Natural killer cell treated with Interleukin-12 subunit alpha and Interleukin-12 subunit beta and Interleukin-15 and Interleukin-18, amount 100 ng/mL, for 72 hours (primary cell): ENCODE results near the gene HNRNPD. TPM values are rescaled to one million over a fixed set of nuclear protein-coding genes. Genes with fewer than 3 reads are reported as not detected.
"Not testable (repeated sequence)": the region's sequence is repeated elsewhere in the genome, so short reads cannot be mapped to it uniquely, and the experiment has no call there.

Source experiments
- ATAC-seq, 2 donors: fragments of 150-1000 bp; cut with Tn5 transposase in 1 of 2; sonication (Bioruptor Pico), chemical (Tn5 transposase) in 1 of 2; 2 replicates each; pipeline ENCODE4 v1.10.0; 2021
- DNase-seq: peaks from one replicate; pipeline ENCODE4 v3.0.0; 2022; ENCODE audit warnings: low spot score
- H3K27ac Mint-ChIP-seq, 2 donors: 1 replicate in 1 of 2; 2 replicates in 1 of 2; pipeline ENCODE4 v1.8.0; 2022; ENCODE audit warnings: mixed read lengths in 2 of 2, mild to moderate bottlenecking in 1 of 2, moderate library complexity in 1 of 2
- H3K27me3 Mint-ChIP-seq, 2 donors: 1 replicate in 1 of 2; 2 replicates in 1 of 2; pipeline ENCODE4 v1.8.0; 2022; ENCODE audit warnings: mixed read lengths in 2 of 2
- H3K36me3 Mint-ChIP-seq: one replicate; pipeline ENCODE4 v1.8.0; 2022; ENCODE audit warnings: mixed read lengths
- H3K4me1 Mint-ChIP-seq, 2 donors: 1 replicate in 1 of 2; 2 replicates in 1 of 2; pipeline ENCODE4 v1.8.0; 2022; ENCODE audit warnings: low read depth in 2 of 2, mixed read lengths in 2 of 2, mild to moderate bottlenecking in 1 of 2
- H3K4me3 Mint-ChIP-seq: one replicate; pipeline ENCODE4 v1.8.0; 2022; ENCODE audit warnings: mixed read lengths
- H3K9me3 Mint-ChIP-seq: 2 replicates; pipeline ENCODE4 v1.8.0; 2022; ENCODE audit warnings: mixed read lengths
- total RNA-seq, 2 donors: library from RNA; stranded (reverse); gene quantifications; one replicate each; pipeline ENCODE4 v1.2.3, GENCODE V29; 2022

The HNRNPD gene
- total RNA-seq, 2 donors from 2014 or later: 280 to 290 TPM

DNA sequence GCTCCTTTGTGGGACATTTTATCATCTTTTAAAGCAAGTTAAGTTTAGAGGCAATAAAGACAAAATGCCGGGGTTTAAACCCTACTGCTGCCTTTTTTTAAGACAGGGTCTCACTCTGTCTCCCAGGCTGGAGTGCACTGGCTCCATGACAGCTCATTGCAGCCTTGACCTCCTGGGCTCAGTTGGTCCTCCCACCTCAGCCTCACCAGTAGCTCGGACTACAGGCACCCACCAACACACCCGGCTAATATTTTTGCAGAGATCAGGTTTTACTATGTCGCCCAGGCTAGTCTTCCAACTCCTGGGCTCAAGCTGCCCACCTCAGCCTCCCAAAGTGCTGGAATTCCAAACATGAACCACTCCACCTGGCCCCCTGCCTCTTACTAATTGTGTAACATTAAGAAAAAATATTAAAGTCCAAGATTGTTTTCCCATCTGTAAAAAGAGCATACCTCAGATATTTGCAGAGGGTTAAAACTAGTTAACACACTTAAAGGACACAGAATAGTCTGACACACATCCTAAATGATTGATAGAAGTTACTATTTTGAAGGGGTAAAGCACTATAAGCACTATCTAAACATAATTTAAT lies 9.8 kb downstream of the HNRNPD start:
- H3K36me3 Mint-ChIP-seq: peaks cover 17% of the 10 kb centered on the region
- H3K4me1 Mint-ChIP-seq: peaks cover 61 to 78% of the 10 kb centered on the region in 2 donors
- no peaks in the 10 kb centered on the region for H3K27me3 Mint-ChIP-seq
- no peaks in the 10 kb centered on the region for H3K9me3 Mint-ChIP-seq
- ATAC-seq (no peak), DNase-seq (no peak)
- H3K4me3 Mint-ChIP-seq: peak overlapping the region; percentile 41
- no peak overlapping the region for H3K27ac Mint-ChIP-seq

- no peak for DNase-seq
- Mint-ChIP-seq H3K36me3 (peaks cover 24% of the 10 kb centered on the region), H3K4me3 (peak overlapping the region; percentile 17), H3K27ac (peak overlapping the region; percentile 10 to 14), H3K9me3 (no peaks in the 10 kb centered on the region), H3K27me3 (no peaks in the 10 kb centered on the region), H3K4me1 (peaks cover 61 to 78% of the 10 kb centered on the region in 2 donors)
- ATAC-seq: no peak
Observed at GRCh38 chr4:82362565-82362964, 11.2 kb downstream of the HNRNPD start.

DNA sequence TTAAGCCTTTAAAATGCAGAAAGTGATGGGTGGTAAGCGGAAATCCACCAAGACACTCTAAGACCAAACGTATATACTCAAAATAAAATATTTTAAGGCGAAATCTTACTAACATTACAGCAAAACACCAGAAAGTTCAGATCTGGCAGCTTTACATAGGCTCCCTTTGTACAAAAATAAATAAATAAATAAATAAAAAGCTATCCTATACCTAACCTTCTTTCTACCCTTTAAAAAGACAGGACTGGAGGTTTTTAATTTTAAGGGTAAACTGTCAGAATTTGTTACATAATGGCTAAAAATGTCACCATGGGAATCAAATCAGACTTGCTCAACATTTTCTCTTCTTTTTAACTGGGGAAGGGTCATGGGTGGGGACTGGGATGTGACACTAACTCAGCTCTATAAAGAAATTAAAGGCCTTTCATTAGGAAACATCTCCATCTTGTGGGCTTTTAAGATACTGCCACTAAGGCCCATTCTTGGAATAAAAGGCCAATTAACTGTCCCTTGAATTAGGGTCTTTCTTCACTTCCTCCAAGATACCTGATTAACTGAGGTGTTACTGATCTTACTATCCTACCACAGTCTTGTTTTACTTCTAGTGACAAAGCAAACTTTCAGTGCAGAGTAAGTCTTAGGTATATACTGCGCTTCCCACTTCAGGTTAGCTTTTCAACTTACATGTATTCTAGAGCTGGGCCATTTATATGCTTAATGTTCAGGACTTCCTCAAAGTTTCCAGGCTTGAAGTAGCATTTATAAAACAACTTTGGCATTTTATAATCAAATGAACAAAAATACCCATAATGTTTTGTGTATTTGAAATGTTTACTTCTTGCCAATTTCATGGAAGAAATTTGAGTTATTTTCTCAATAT lies 13.3 kb downstream of the HNRNPD start:
- Mint-ChIP-seq H3K4me1 (peaks cover 59 to 82% of the 10 kb centered on the region in 2 donors), H3K27ac (peak overlapping the region in 1 of 2 donors; percentile 80), H3K4me3 (no peak overlapping the region), H3K36me3 (peaks cover 39% of the 10 kb centered on the region), H3K9me3 (no peaks in the 10 kb centered on the region), H3K27me3 (no peaks in the 10 kb centered on the region)
- DNase-seq (no peak), ATAC-seq (peak; percentile 44 to 48)

DNA sequence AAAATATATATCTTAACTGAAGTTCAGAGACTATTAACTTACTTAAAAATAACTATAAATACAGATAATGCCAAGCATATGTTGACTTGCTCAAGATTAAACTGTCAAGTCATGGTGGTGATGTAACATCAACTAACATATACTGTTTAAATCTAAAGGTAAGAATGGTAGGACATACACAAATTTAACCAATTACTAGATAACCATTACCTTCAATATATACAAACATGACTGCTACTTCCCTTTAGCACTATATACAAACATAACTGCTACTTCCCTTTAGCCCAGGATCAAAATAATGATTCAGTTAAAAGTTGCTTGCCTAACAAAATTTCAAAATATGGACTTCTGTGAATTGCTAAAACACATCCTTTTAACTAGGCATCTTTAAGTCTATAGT lies 14.9 kb downstream of the HNRNPD start:
- Mint-ChIP-seq H3K9me3 (no peaks in the 10 kb centered on the region), H3K36me3 (peaks cover 46% of the 10 kb centered on the region), H3K4me1 (peaks cover 52 to 74% of the 10 kb centered on the region in 2 donors), H3K4me3 (no peak overlapping the region), H3K27me3 (no peaks in the 10 kb centered on the region), H3K27ac (peak overlapping the region; percentile 34 to 80)
- DNase-seq (no peak), ATAC-seq (no peak)

DNA sequence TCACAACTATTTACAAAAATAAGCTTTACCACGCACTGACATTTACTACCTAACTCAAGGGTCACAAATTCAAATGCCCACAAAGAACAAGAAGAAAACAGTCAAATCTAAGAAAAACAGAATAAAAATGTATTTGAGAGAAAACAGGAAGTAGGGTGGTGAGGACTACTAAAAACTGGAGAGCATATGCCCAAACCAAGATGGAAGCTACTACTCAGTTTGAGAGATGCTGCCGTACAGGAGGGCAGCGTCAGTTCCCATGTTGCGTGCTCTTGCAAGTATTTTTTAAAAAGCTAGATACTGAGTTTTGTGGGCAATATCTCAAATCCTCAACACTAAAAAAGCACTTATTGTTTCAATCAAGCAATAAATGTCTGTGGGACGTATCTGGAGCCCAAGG lies 16.2 kb downstream of the HNRNPD start:
- Mint-ChIP-seq H3K9me3 (no peaks in the 10 kb centered on the region), H3K4me1 (peaks cover 52 to 78% of the 10 kb centered on the region in 2 donors), H3K27ac (peak overlapping the region; percentile 34 to 80), H3K27me3 (no peaks in the 10 kb centered on the region), H3K4me3 (peak overlapping the region; percentile 46), H3K36me3 (peaks cover 56% of the 10 kb centered on the region)
- DNase-seq (no peak), ATAC-seq (no peak)

- Mint-ChIP-seq H3K4me1 (peaks cover 46 to 67% of the 10 kb centered on the region in 2 donors), H3K9me3 (no peaks in the 10 kb centered on the region), H3K36me3 (peaks cover 65% of the 10 kb centered on the region), H3K27me3 (no peaks in the 10 kb centered on the region), H3K4me3 (no peak overlapping the region), H3K27ac (peak overlapping the region in 1 of 2 donors; percentile 41)
- ATAC-seq: no peak
- no peak for DNase-seq
Observed at GRCh38 chr4:82354788-82355187, 19.0 kb downstream of the HNRNPD start.

GRCh38 chr4:82352825-82353366 lies 20.9 kb downstream of the HNRNPD start:
- DNase-seq (no peak), ATAC-seq (peak; percentile 73 to 78)
- H3K27ac Mint-ChIP-seq: peak overlapping the region; percentile 72 to 90
- no peaks in the 10 kb centered on the region for H3K9me3 Mint-ChIP-seq
- no peaks in the 10 kb centered on the region for H3K27me3 Mint-ChIP-seq
- H3K4me3 Mint-ChIP-seq: no peak overlapping the region
- H3K4me1 Mint-ChIP-seq: peaks cover 39 to 57% of the 10 kb centered on the region in 2 donors
- peaks cover 51% of the 10 kb centered on the region for H3K36me3 Mint-ChIP-seq

DNA sequence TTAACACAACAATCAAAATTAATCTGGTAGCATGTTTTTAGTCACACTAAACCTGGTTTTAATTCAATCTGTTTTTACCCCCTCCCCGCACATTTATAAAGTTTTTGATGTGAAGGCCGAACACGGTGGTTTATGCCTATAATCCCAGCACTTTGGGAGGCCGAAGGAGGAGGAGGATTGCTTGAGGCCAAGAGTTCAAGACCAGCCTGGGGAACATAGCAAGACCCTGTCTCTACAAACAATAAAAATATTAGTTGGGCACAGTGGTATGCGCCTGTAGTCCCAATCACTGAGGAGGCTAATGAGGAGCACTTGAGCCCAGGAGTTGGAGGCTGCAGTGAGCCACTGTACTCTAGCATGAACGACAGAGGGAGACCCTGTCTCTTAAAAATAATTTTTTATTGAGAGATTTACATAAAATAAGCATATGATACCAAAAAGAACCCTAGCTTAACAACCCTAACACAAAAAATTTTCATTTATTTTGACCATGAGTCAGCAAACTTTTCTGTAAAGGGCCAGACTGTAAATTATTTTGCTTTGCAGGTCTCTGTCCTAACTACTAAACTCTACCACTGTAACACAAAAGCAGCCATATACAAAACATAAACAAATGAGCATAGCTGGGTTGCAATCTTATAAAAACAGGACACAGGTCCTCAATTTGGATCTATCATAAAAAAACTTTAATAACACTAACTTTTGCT lies 21.5 kb downstream of the HNRNPD start:
- no peaks in the 10 kb centered on the region for H3K9me3 Mint-ChIP-seq
- peaks cover 35 to 50% of the 10 kb centered on the region in 2 donors for H3K4me1 Mint-ChIP-seq
- peak overlapping the region; percentile 72 to 90 for H3K27ac Mint-ChIP-seq
- H3K27me3 Mint-ChIP-seq: no peaks in the 10 kb centered on the region
- peaks cover 46% of the 10 kb centered on the region for H3K36me3 Mint-ChIP-seq
- no peak for DNase-seq
- ATAC-seq: no peak
- H3K4me3 Mint-ChIP-seq: no peak overlapping the region

GRCh38 chr4:82346126-82346525 lies 27.7 kb downstream of the HNRNPD start:
- Mint-ChIP-seq H3K36me3 (peaks cover 11% of the 10 kb centered on the region), H3K27ac (no peak overlapping the region), H3K9me3 (no peaks in the 10 kb centered on the region), H3K4me1 (peaks cover 16 to 22% of the 10 kb centered on the region in 2 donors), H3K27me3 (no peaks in the 10 kb centered on the region), H3K4me3 (no peak overlapping the region)
- no peak for DNase-seq
- ATAC-seq: no peak

- no peak for DNase-seq
- Mint-ChIP-seq H3K36me3 (peaks cover 6% of the 10 kb centered on the region), H3K9me3 (no peaks in the 10 kb centered on the region), H3K27me3 (no peaks in the 10 kb centered on the region), H3K4me1 (no peaks in the 10 kb centered on the region), H3K27ac (no peak overlapping the region), H3K4me3 (no peak overlapping the region)
- ATAC-seq: no peak
Observed at GRCh38 chr4:82335043-82335442, 38.7 kb downstream of the HNRNPD start.

- not testable (repeated sequence) for H3K9me3 Mint-ChIP-seq, H3K36me3 Mint-ChIP-seq, ATAC-seq
Observed at GRCh38 chr4:82333641-82334040, 40.1 kb downstream of the HNRNPD start.

GRCh38 chr4:82331814-82332213 lies 42.0 kb downstream of the HNRNPD start:
- Mint-ChIP-seq H3K4me1 (peaks cover 0 to 3% of the 10 kb centered on the region in 2 donors), H3K4me3 (no peak overlapping the region), H3K27ac (no peak overlapping the region), H3K9me3 (no peaks in the 10 kb centered on the region), H3K27me3 (peaks cover 8 to 9% of the 10 kb centered on the region in 2 donors), H3K36me3 (peaks cover 6% of the 10 kb centered on the region)
- ATAC-seq: no peak
- DNase-seq: no peak

More at GRCh38 chr4:82333641-82334040, 40.1 kb downstream of the HNRNPD start:
- not testable (repeated sequence) for DNase-seq, H3K27me3 Mint-ChIP-seq, H3K4me1 Mint-ChIP-seq, H3K4me3 Mint-ChIP-seq, H3K27ac Mint-ChIP-seq

DNA sequence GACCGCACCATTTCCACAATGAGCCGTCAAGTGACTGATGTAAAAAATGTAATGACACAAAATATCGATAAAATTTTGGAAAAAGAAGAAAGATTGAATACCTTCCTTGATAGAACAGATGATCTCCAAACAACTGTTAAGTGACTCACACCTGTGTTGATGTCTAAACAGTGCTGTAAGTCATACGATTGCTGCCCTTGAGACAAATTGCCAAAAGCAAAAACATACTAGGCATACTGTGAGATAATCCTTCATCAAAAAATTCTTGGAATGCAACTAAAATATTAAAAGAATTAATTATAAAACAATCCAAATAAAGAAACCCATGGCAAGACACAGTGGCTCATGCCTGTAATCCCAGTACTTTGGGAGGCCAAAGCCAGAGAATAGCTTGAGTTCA lies 53.4 kb downstream of the HNRNPD start:
- DNase-seq (no peak), ATAC-seq (no peak)
- Mint-ChIP-seq H3K4me1 (no peaks in the 10 kb centered on the region), H3K4me3 (no peak overlapping the region), H3K27me3 (peaks cover 6 to 7% of the 10 kb centered on the region in 2 donors), H3K36me3 (no peaks in the 10 kb centered on the region), H3K9me3 (no peaks in the 10 kb centered on the region), H3K27ac (no peak overlapping the region)
